Body of pancreas (tissue), 4 donors: ENCODE measurements around the gene ROBO2. TPM values are rescaled to one million over a fixed set of nuclear protein-coding genes. Genes with fewer than 3 reads are reported as not detected.

Experiments used
- ATAC-seq: fragments of 150-250 bp; one replicate; pipeline ENCODE4 v1.9.1; 2016
- DNase-seq, 4 donors: peaks; one replicate each; pipeline ENCODE4 v3.0.0-alpha.2; 2019
- H3K27ac ChIP-seq, 4 donors: fragments of 200-600 bp; sonication (generic); 1 replicate in 3 of 4; 2 replicates in 1 of 4; pipeline versions ENCODE4 v1.5.1 to v1.6.1; 2016 to 2019; ENCODE audit warnings: mild to moderate bottlenecking in 1 of 4, mixed read lengths in 1 of 4, moderate library complexity in 1 of 4
- H3K27me3 ChIP-seq, 2 donors: fragments of 200-600 bp; sonication (generic); one replicate each; pipeline ENCODE4 v1.6.0; 2016; ENCODE audit warnings: mild to moderate bottlenecking in 1 of 2
- H3K36me3 ChIP-seq, 2 donors: fragments of 200-600 bp; sonication (generic); replicated peaks in 1 of 2; 2 replicates each; pipeline ENCODE4 v1.5.1; 2016; ENCODE audit warnings: low read depth in 2 of 2; ENCODE audit not compliant: insufficient read depth in 1 of 2
- H3K4me1 ChIP-seq: fragments of 200-600 bp; sonication (generic); one replicate; pipeline ENCODE4 v1.6.0; 2016
- H3K4me3 ChIP-seq, 2 donors: fragments of 200-600 bp; sonication (generic); 1 replicate in 1 of 2; 2 replicates in 1 of 2; pipeline ENCODE4 v1.5.1; 2016 to 2019
- H3K9me3 ChIP-seq, 3 donors: fragments of 200-600 bp; sonication (generic); 1 replicate in 2 of 3; 2 replicates in 1 of 3; pipeline ENCODE4 v1.5.1; 2016
- POLR2A ChIP-seq, 3 donors: fragments of 450-650 bp; IDR thresholded peaks; one replicate each; pipeline ENCODE4 v1.6.1; 2016; ENCODE audit warnings: antibody characterized with exemption in 3 of 3, mild to moderate bottlenecking in 2 of 3
- WGBS, 2 donors: methylation state at CpG; one replicate each; pipeline ENCODE4 v1.1.5; 2017; 5-methylcytosine and 5-hydroxymethylcytosine counted together
- intact Hi-C: fragments of 100-400 bp; cut with DNase I; formaldehyde crosslinking; loops from one replicate; pipeline ENCODE4 v1.15.1; 2023
- total RNA-seq, 2 donors: library from RNA; depleted of rRNA; stranded (reverse); fragments of >200 nt; gene quantifications; one replicate each; pipeline ENCODE4 v1.1.0, GENCODE V29; 2016
- TF ChIP-seq, protein P1 (sequence below), 7 experiments: fragments of 450-650 bp in 4 of 7; fragments of 200-600 bp in 3 of 7; sonication (generic) in 3 of 7; IDR thresholded peaks; one replicate each; pipeline ENCODE4 v1.5.1; 2016 to 2019; ENCODE audit warnings: antibody characterized with exemption in 7 of 7

Gene ROBO2
- total RNA-seq, 2 donors from 2014 or later: 1.3 to 3.0 TPM

DNA sequence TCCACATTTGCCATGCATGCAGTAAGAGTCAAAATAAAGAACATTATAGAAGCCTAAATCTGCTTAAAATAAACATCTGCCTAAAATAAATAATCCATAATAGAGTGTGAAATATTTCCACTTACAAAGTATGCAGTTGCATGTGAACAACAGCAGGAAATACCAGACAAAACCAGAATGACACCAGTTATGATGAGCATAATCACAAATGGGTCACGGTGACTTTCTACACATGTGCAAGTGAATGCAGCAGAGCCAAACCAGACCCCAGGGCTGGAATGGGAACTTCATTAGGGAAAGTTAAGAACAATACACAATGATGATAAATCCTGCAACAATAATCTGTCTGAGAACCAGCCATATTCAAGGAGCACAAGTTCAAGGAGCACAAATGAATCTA, 615.5 kb downstream of the ROBO2 start:
- DNase-seq: no peak
- Histone ChIP-seq H3K9me3 (no peaks in the 10 kb centered on the region), H3K27me3 (no peaks in the 10 kb centered on the region), H3K4me1 (no peaks in the 10 kb centered on the region), H3K36me3 (no peaks in the 10 kb centered on the region), H3K4me3 (no peak overlapping the region), H3K27ac (no peak overlapping the region)
- ATAC-seq: no peak
- 77 to 80% methylated on average over 1 of the region's 1 CpG for WGBS, 2 donors
- intact Hi-C loops: no loop called here
- TF ChIP-seq, protein P1, sequence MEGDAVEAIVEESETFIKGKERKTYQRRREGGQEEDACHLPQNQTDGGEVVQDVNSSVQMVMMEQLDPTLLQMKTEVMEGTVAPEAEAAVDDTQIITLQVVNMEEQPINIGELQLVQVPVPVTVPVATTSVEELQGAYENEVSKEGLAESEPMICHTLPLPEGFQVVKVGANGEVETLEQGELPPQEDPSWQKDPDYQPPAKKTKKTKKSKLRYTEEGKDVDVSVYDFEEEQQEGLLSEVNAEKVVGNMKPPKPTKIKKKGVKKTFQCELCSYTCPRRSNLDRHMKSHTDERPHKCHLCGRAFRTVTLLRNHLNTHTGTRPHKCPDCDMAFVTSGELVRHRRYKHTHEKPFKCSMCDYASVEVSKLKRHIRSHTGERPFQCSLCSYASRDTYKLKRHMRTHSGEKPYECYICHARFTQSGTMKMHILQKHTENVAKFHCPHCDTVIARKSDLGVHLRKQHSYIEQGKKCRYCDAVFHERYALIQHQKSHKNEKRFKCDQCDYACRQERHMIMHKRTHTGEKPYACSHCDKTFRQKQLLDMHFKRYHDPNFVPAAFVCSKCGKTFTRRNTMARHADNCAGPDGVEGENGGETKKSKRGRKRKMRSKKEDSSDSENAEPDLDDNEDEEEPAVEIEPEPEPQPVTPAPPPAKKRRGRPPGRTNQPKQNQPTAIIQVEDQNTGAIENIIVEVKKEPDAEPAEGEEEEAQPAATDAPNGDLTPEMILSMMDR (IDR thresholded peaks at IDR 0.05): no peak
- no peak for TF ChIP-seq POLR2A (IDR thresholded peaks at IDR 0.05)

DNA sequence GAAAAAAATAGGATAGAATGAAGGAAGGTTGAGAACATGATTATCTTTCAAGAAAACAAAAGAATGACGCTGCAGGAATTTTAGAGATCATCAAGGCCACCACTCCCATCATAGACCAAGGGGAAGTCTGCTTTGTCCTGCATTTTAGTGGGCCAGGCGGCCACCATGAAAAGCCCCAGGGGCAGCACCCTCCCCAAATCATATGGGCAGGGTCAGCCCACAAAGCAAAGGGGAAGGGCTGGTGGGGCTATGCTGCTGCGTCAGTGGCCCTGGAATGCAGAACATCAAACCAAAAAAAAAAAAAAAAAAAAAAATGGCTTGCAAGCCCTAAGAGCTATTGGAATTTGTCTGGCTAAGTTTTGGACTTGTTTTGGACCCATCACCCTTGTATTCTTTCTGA, 620.8 kb downstream of the ROBO2 start:
- 51 to 64% methylated on average over 3 of the region's 3 CpGs for WGBS, 2 donors
- Histone ChIP-seq H3K4me1 (no peaks in the 10 kb centered on the region), H3K27ac (no peak overlapping the region), H3K36me3 (no peaks in the 10 kb centered on the region), H3K4me3 (no peak overlapping the region), H3K27me3 (no peaks in the 10 kb centered on the region), H3K9me3 (no peaks in the 10 kb centered on the region)
- no peak for ATAC-seq
- intact Hi-C loops: no loop called here
- DNase-seq: no peak
- TF ChIP-seq, protein P1 (IDR thresholded peaks at IDR 0.05): no peak
- TF ChIP-seq POLR2A (IDR thresholded peaks at IDR 0.05): no peak

- no peaks in the 10 kb centered on the region for H3K27me3 ChIP-seq
- H3K4me3 ChIP-seq: no peak overlapping the region
- WGBS, 2 donors: 42 to 61% methylated on average over 1 of the region's 1 CpG
- no peaks in the 10 kb centered on the region for H3K9me3 ChIP-seq
- ATAC-seq (no peak), DNase-seq (no peak)
- TF ChIP-seq POLR2A (IDR thresholded peaks at IDR 0.05): no peak
- TF ChIP-seq, protein P1 (IDR thresholded peaks at IDR 0.05): no peak
- intact Hi-C loops: no loop called here
- H3K4me1 ChIP-seq: no peaks in the 10 kb centered on the region
- no peak overlapping the region for H3K27ac ChIP-seq
- H3K36me3 ChIP-seq: no peaks in the 10 kb centered on the region
These were observed 628.0 kb downstream of the ROBO2 start for GRCh38 chr3:77667901-77668300.

DNA sequence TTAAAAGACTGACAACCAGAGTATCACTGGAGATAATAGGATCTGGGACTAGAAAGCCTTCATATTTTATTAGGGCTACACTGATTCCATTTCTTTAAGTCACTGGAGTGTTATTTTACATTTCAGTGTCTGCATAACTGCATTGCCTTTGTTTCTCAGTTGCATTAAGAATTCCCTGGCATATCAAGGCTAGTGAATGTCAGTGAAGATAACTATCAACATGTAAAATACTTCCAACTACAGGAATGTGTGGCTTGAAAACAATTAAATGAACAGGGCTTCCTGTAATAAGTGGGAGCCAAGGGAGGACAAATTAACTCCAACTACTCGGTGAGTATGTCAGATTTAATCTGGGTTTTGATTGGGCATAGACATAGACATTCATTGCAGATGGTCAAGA, 628.5 kb downstream of the ROBO2 start:
- WGBS, 2 donors: 35 to 41% methylated on average over 1 of the region's 1 CpG
- TF ChIP-seq, protein P1 (IDR thresholded peaks at IDR 0.05): no peak
- TF ChIP-seq POLR2A (IDR thresholded peaks at IDR 0.05): no peak
- no peak for DNase-seq
- Histone ChIP-seq H3K27me3 (no peaks in the 10 kb centered on the region), H3K36me3 (no peaks in the 10 kb centered on the region), H3K9me3 (no peaks in the 10 kb centered on the region), H3K4me3 (no peak overlapping the region), H3K27ac (no peak overlapping the region), H3K4me1 (no peaks in the 10 kb centered on the region)
- intact Hi-C loops: no loop called here
- ATAC-seq: no peak

DNA sequence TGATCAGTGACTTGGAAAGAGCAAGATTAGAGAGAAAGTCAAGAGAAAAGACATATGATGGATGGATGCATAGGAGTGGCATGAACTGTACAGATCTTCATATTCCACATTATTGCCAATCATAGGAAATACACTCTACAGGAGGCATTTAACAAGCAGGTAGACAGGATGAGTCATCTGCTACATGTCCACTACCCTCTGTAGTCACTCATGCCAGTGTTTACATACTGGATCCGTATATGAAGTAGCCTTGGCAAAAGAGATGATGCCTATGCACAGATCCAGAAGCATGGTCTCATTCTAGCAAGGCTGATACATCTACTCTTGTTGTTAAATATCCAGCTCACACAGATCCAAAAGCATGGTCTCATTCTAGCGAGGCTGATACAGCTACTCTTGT, 632.1 kb downstream of the ROBO2 start:
- WGBS, 2 donors: 55 to 56% methylated on average over 2 of the region's 2 CpGs
- no peak for ATAC-seq

More for the DNA sequence above, 632.1 kb downstream of the ROBO2 start:
- no peaks in the 10 kb centered on the region for H3K4me1 ChIP-seq
- H3K27ac ChIP-seq: no peak overlapping the region
- intact Hi-C loops: no loop called here
- H3K9me3 ChIP-seq: no peaks in the 10 kb centered on the region
- no peaks in the 10 kb centered on the region for H3K27me3 ChIP-seq
- H3K36me3 ChIP-seq: no peaks in the 10 kb centered on the region
- no peak for DNase-seq
- no peak for TF ChIP-seq POLR2A (IDR thresholded peaks at IDR 0.05)
- TF ChIP-seq, protein P1 (IDR thresholded peaks at IDR 0.05): no peak
- H3K4me3 ChIP-seq: no peak overlapping the region
